ENCODE measurements around the gene TEDC1.

DNA sequence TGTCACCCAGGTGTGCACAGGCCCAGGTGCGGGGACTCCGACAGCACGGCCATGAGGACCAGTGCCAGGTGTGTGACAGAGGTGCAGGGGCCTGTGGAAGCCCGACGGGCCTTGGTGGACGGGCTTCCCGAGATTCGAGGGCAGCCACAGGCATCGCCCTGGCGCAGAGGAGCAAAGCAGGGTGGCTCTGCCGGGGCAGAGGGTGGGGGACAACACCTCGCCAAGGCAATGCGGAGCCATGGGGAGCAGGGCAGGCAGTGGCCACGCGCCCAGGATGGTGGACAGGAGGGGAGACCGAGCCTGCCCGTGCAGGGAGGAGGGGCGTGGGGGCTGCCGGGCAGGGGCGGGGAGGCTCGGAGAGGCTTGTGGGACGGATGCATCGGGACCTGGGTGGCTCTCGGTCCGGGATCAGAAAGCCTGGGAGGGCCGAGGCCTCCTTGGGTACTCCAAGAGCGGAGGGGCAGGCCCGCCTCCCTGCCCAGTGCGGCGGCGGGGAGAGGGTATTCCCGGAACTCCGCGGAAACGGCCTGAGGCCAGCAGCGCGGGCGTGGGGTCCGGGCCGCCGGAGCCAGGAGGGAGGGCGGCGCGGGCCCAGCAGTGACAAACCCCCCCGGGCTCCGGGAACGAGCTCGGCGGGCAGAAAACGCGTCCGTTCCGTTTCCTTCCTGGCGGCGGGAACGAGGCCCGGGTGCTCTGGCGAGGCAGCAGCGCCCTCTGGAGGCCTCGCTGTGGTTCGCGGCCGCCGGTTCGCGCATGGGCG, 37.0 kb downstream of the TEDC1 start:
- TF ChIP-seq CTCF (IDR thresholded peaks at IDR 0.05) (peak in 1 of 3 donors; percentile 38), POLR2A (IDR thresholded peaks at IDR 0.05) (no peak)

All from lower leg skin (tissue), 3 donors.